Measurements from ENCODE around the gene LCN10. TPM values are rescaled to one million over a fixed set of nuclear protein-coding genes. Genes with fewer than 3 reads are reported as not detected.
A peak's percentile ranks its signal among the peaks of the same experiment; 100 is the strongest.

The LCN10 gene
- polyA plus RNA-seq, 3 donors, result 0.16 TPM; not detected in 2

GRCh38 chr9:136740491-136740890, 2.2 kb downstream of the LCN10 start:
- peaks cover 5 to 24% of the 10 kb centered on the region in 2 donors for H3K27me3 ChIP-seq (ENCODE audit: control insufficient read depth in 2 of 2, insufficient read depth in 2 of 2, low read length in 2 of 2)
- peaks cover 17 to 42% (median 34%) of the 10 kb centered on the region in 3 donors for H3K27me3 Mint-ChIP-seq (ENCODE audit: low read depth in 3 of 3)
- H3K4me3 Mint-ChIP-seq, result peak overlapping the region in 1 of 2 donors; percentile 39
- no peak overlapping the region for H3K4me3 ChIP-seq (replicated peaks in 1 of 3; ENCODE audit: low read depth in 2 of 3, low read length in 3 of 3)
- H3K4me1 ChIP-seq (ENCODE audit: control insufficient read depth in 1 of 2, insufficient read depth in 2 of 2, low read length in 2 of 2), result no peaks in the 10 kb centered on the region
- H3K79me2 ChIP-seq (ENCODE audit: insufficient read depth, low read length), result no peaks in the 10 kb centered on the region
- no peak overlapping the region for H3K9ac ChIP-seq (ENCODE audit: insufficient read depth, low read length, poor library complexity, severe bottlenecking)
- no peaks in the 10 kb centered on the region for H4K20me1 ChIP-seq (ENCODE audit: insufficient read depth, low read length)
- no peak overlapping the region for H2AFZ ChIP-seq (ENCODE audit: insufficient read depth, low read depth, low read length, poor library complexity, severe bottlenecking)
- no peaks in the 10 kb centered on the region for H3K36me3 ChIP-seq (replicated peaks in 1 of 2; ENCODE audit: control insufficient read depth in 1 of 2, insufficient read depth in 2 of 2, low read length in 2 of 2)
- DNase-seq, result no peak
- no peak overlapping the region for H3K27ac ChIP-seq (ENCODE audit: low read depth in 1 of 2, low read length in 2 of 2)
- intact Hi-C loops (cut with micrococcal nuclease), result no loop called here
- no peak overlapping the region for H3K4me2 ChIP-seq (replicated peaks; ENCODE audit: extremely low read depth, low read length, poor library complexity, severe bottlenecking)
- no peaks in the 10 kb centered on the region for H3K36me3 Mint-ChIP-seq
- 97% methylated on average over 11 of the region's 16 CpGs for WGBS (ENCODE audit: insufficient coverage)
- no peak overlapping the region for H3K27ac Mint-ChIP-seq
- H3K9me3 ChIP-seq (replicated peaks in 1 of 2; ENCODE audit: control insufficient read depth in 1 of 2, insufficient read depth in 1 of 2, low read length in 2 of 2), result no peaks in the 10 kb centered on the region
- no peaks in the 10 kb centered on the region for H3K4me1 Mint-ChIP-seq
- H3K9me3 Mint-ChIP-seq, result peaks cover 0 to 3% (median 0%) of the 10 kb centered on the region in 7 donors
- TF ChIP-seq CTCF (IDR thresholded peaks at IDR 0.05), result no peak

- DNase-seq, result no peak
- Histone ChIP-seq H3K27ac (ENCODE audit: low read depth in 1 of 2, low read length in 2 of 2) (no peak overlapping the region), H2AFZ (ENCODE audit: insufficient read depth, low read depth, low read length, poor library complexity, severe bottlenecking) (no peak overlapping the region), H3K4me3 (replicated peaks in 1 of 3; ENCODE audit: low read depth in 2 of 3, low read length in 3 of 3) (no peak overlapping the region), H3K9ac (ENCODE audit: insufficient read depth, low read length, poor library complexity, severe bottlenecking) (no peak overlapping the region), H4K20me1 (ENCODE audit: insufficient read depth, low read length) (no peaks in the 10 kb centered on the region), H3K4me2 (replicated peaks; ENCODE audit: extremely low read depth, low read length, poor library complexity, severe bottlenecking) (no peak overlapping the region), H3K36me3 (replicated peaks in 1 of 2; ENCODE audit: control insufficient read depth in 1 of 2, insufficient read depth in 2 of 2, low read length in 2 of 2) (no peaks in the 10 kb centered on the region), H3K4me1 (ENCODE audit: control insufficient read depth in 1 of 2, insufficient read depth in 2 of 2, low read length in 2 of 2) (no peaks in the 10 kb centered on the region), H3K9me3 (replicated peaks in 1 of 2; ENCODE audit: control insufficient read depth in 1 of 2, insufficient read depth in 1 of 2, low read length in 2 of 2) (no peaks in the 10 kb centered on the region), H3K79me2 (ENCODE audit: insufficient read depth, low read length) (no peaks in the 10 kb centered on the region), H3K27me3 (ENCODE audit: control insufficient read depth in 2 of 2, insufficient read depth in 2 of 2, low read length in 2 of 2) (peaks cover 5 to 24% of the 10 kb centered on the region in 2 donors)
- H3K36me3 Mint-ChIP-seq, result no peaks in the 10 kb centered on the region
- peaks cover 18 to 41% (median 31%) of the 10 kb centered on the region in 3 donors for H3K27me3 Mint-ChIP-seq (ENCODE audit: low read depth in 3 of 3)
- intact Hi-C loops (cut with micrococcal nuclease), result no loop called here
- no peak for TF ChIP-seq CTCF (IDR thresholded peaks at IDR 0.05)
- H3K4me3 Mint-ChIP-seq, result no peak overlapping the region
- 93% methylated on average over 6 of the region's 11 CpGs for WGBS (ENCODE audit: insufficient coverage)
- no peaks in the 10 kb centered on the region for H3K4me1 Mint-ChIP-seq
- peaks cover 0 to 3% (median 0%) of the 10 kb centered on the region in 7 donors for H3K9me3 Mint-ChIP-seq
- no peak overlapping the region for H3K27ac Mint-ChIP-seq
Measured at GRCh38 chr9:136740069-136740468, 2.7 kb downstream of the LCN10 start.

All from CD14-positive monocyte (primary cell).